SK-N-SH treated with all-trans-retinoic acid at 6 μM for 48 hours (cell line): ENCODE measurements around the gene CYP2U1.

Source experiments
- ATAC-seq: fragments of 200-7000 bp; cut with Tn5 transposase; 3 replicates; pipeline ENCODE4 v1.9.1; 2020; ENCODE audit warnings: mild to moderate bottlenecking, moderate library complexity
- CREB5 ChIP-seq: fragments of 250-450 bp; sonication (Bioruptor Pico); IDR thresholded peaks from 2 replicates; pipeline ENCODE4 v1.5.1; 2020; ENCODE audit warnings: low read depth, mild to moderate bottlenecking, moderate library complexity
- CSDC2 ChIP-seq: fragments of 250-450 bp; sonication (Bioruptor Pico); IDR thresholded peaks from 2 replicates; pipeline ENCODE4 v1.5.0; 2020; ENCODE audit warnings: mild to moderate bottlenecking, moderate library complexity
- CSRNP3 ChIP-seq: fragments of 250-450 bp; sonication (Bioruptor Pico); IDR thresholded peaks from 2 replicates; pipeline ENCODE4 v1.5.1; 2021; ENCODE audit warnings: mild to moderate bottlenecking, moderate library complexity
- OSR1 ChIP-seq: fragments of 250-450 bp; sonication (Bioruptor Pico); IDR thresholded peaks from 2 replicates; pipeline ENCODE4 v1.8.0; 2022; ENCODE audit warnings: moderate library complexity, mild to moderate bottlenecking, inconsistent platforms
- PATZ1 ChIP-seq: fragments of 250-450 bp; sonication (Bioruptor Pico); IDR thresholded peaks from 2 replicates; pipeline ENCODE4 v1.8.0; 2020; ENCODE audit warnings: mild to moderate bottlenecking, moderate library complexity, borderline replicate concordance
- POU6F1 ChIP-seq: fragments of 250-450 bp; sonication (Bioruptor Pico); IDR thresholded peaks from 2 replicates; pipeline ENCODE4 v1.8.0; 2021; ENCODE audit warnings: low read depth, mild to moderate bottlenecking, moderate library complexity, borderline replicate concordance
- RARB ChIP-seq: fragments of 250-450 bp; sonication (Bioruptor Pico); IDR thresholded peaks from 2 replicates; pipeline ENCODE4 v1.8.0; 2021; ENCODE audit warnings: mild to moderate bottlenecking, moderate library complexity
- SNAI2 ChIP-seq: fragments of 250-450 bp; sonication (Bioruptor Pico); IDR thresholded peaks from 2 replicates; pipeline ENCODE4 v1.5.0; 2020; ENCODE audit warnings: mild to moderate bottlenecking, moderate library complexity
- TCF4 ChIP-seq: fragments of 250-450 bp; sonication (Bioruptor Pico); IDR thresholded peaks from 2 replicates; pipeline ENCODE4 v1.8.0; 2021; ENCODE audit warnings: mild to moderate bottlenecking, moderate library complexity, borderline replicate concordance
- TOX ChIP-seq: fragments of 250-450 bp; sonication (Bioruptor Pico); IDR thresholded peaks from 2 replicates; pipeline ENCODE4 v1.8.0; 2021; ENCODE audit warnings: mild to moderate bottlenecking, moderate library complexity, borderline replicate concordance
- TSHZ2 ChIP-seq: fragments of 250-450 bp; sonication (Bioruptor Pico); IDR thresholded peaks from 2 replicates; pipeline ENCODE4 v1.5.0; 2020; ENCODE audit warnings: mild to moderate bottlenecking, moderate library complexity
- ZC3H10 ChIP-seq: fragments of 250-450 bp; sonication (Bioruptor Pico); IDR thresholded peaks from 2 replicates; pipeline ENCODE4 v1.5.1; 2021; ENCODE audit warnings: mild to moderate bottlenecking, moderate library complexity
- ZFP3 ChIP-seq: fragments of 250-450 bp; sonication (Bioruptor Pico); IDR thresholded peaks from 2 replicates; pipeline ENCODE4 v1.5.0; 2020; ENCODE audit warnings: mild to moderate bottlenecking, moderate library complexity
- ZFP30 ChIP-seq: fragments of 450-650 bp; formaldehyde crosslinking; IDR thresholded peaks from 2 replicates; pipeline ENCODE4 v1.5.0; 2022; ENCODE audit warnings: mild to moderate bottlenecking, moderate library complexity
- ZNF70 ChIP-seq: fragments of 450-650 bp; formaldehyde crosslinking; IDR thresholded peaks from 2 replicates; pipeline ENCODE4 v1.5.0; 2020; ENCODE audit warnings: mild to moderate bottlenecking, moderate library complexity

The CYP2U1 gene

GRCh38 chr4:107888237-107888636, 43.1 kb upstream of the CYP2U1 start (continued):
- TF ChIP-seq TSHZ2 (CRISPR knock-in tag) (no peak), ZC3H10 (CRISPR knock-in tag) (no peak), PATZ1 (CRISPR knock-in tag) (no peak)

- TF ChIP-seq CSDC2 (CRISPR knock-in tag) (no peak), CSRNP3 (CRISPR knock-in tag) (no peak), OSR1 (CRISPR knock-in tag) (no peak), TCF4 (CRISPR knock-in tag) (no peak), SNAI2 (CRISPR knock-in tag) (no peak), ZFP3 (no peak), ZC3H10 (CRISPR knock-in tag) (no peak), PATZ1 (CRISPR knock-in tag) (no peak)
- no peak for ATAC-seq
These were observed 40.6 kb upstream of the CYP2U1 start for GRCh38 chr4:107890779-107891178.

GRCh38 chr4:107891299-107891698, 40.0 kb upstream of the CYP2U1 start:
- no peak for TF ChIP-seq ZC3H10 (CRISPR knock-in tag)
- TF ChIP-seq TOX (CRISPR knock-in tag) = no peak
- TF ChIP-seq POU6F1 = no peak
- no peak for TF ChIP-seq RARB
- no peak for TF ChIP-seq ZNF70 (CRISPR knock-in tag)
- no peak for TF ChIP-seq CSDC2 (CRISPR knock-in tag)
- no peak for TF ChIP-seq CREB5 (CRISPR knock-in tag)
- no peak for TF ChIP-seq TCF4 (CRISPR knock-in tag)
- TF ChIP-seq ZFP3 = no peak
- TF ChIP-seq ZFP30 (CRISPR knock-in tag) = no peak
- no peak for TF ChIP-seq PATZ1 (CRISPR knock-in tag)

More at GRCh38 chr4:107891299-107891698, 40.0 kb upstream of the CYP2U1 start:
- ATAC-seq = no peak
